GM12878 (cell line): ENCODE measurements around the gene RAD51B. TPM values are rescaled to one million over a fixed set of nuclear protein-coding genes. Genes with fewer than 3 reads are reported as not detected.

Source experiments
- ATAC-seq: fragments of 200-7000 bp; cut with Tn5 transposase; 3 replicates; pipeline ENCODE4 v1.9.1; 2020; ENCODE audit warnings: mild to moderate bottlenecking, moderate library complexity
- BruUV-seq: library from RNA; stranded (reverse); fragments of 400-500 nt; replicated peaks from 2 replicates; lab custom pipeline; 2021; lab: Mats Ljungman, UMichigan
- CTCF ChIA-PET: fragments of 300-600 bp; sonication (Branson Sonifier 250); formaldehyde crosslinking; extraction: SDS; loops from one replicate; lab custom pipeline; 2021; ENCODE audit warnings: inconsistent platforms; lab: Yijun Ruan, JAX
- POLR2A ChIA-PET: fragments of 350-600 bp; formaldehyde crosslinking; extraction: SDS; loops from one replicate; lab custom pipeline; 2021; ENCODE audit warnings: inconsistent platforms; lab: Charles Lee
- RAD21 ChIA-PET: fragments of 300-600 bp; sonication (Branson Sonifier 250); formaldehyde crosslinking; loops from one replicate; lab custom pipeline; 2023; ENCODE audit warnings: antibody characterized with exemption; ENCODE audit not compliant: unreplicated experiment; lab: Charles Lee
- SMC1A ChIA-PET: fragments of 300-600 bp; sonication (Branson Sonifier 250); formaldehyde crosslinking; loops from one replicate; lab custom pipeline; 2023; ENCODE audit not compliant: unreplicated experiment, uncharacterized antibody; lab: Charles Lee
- DNase-seq: peaks from one replicate; pipeline ENCODE4 v3.0.0-alpha.2; 2011; ENCODE audit warnings: low read depth, low spot score
- FAIRE-seq: peaks from 3 replicates; lab custom pipeline; 2011; peaks lifted over from hg19 to GRCh38; lab: Jason Lieb, UNC
- H2AFZ ChIP-seq: 2 replicates; pipeline ENCODE4 v1.6.0; 2011; ENCODE audit warnings: low read depth, low read length, control low read depth; ENCODE audit not compliant: control insufficient read depth
- H3K27ac ChIP-seq: 2 replicates; pipeline ENCODE4 v1.5.1; 2011; ENCODE audit warnings: control low read depth; ENCODE audit not compliant: control insufficient read depth, insufficient read depth
- H3K27me3 ChIP-seq, 2 experiments: replicated peaks in 1 of 2; 2 replicates each; pipeline versions ENCODE4 v1.6.0 to v1.6.1; 2011; ENCODE audit warnings: low read length in 1 of 2; ENCODE audit not compliant: control insufficient read depth in 2 of 2, insufficient read depth in 2 of 2
- H3K36me3 ChIP-seq, 2 experiments: 2 replicates each; pipeline ENCODE4 v1.5.1; 2011; ENCODE audit warnings: low read length in 1 of 2; ENCODE audit not compliant: control insufficient read depth in 2 of 2, insufficient read depth in 2 of 2
- H3K4me1 ChIP-seq: 2 replicates; pipeline ENCODE4 v1.6.1; 2011; ENCODE audit warnings: mild to moderate bottlenecking, low read length, moderate library complexity, mixed read lengths; ENCODE audit not compliant: control insufficient read depth, insufficient read depth
- H3K4me2 ChIP-seq: 2 replicates; pipeline ENCODE4 v1.6.0; 2011; ENCODE audit warnings: control low read depth; ENCODE audit not compliant: control insufficient read depth, insufficient read depth
- H3K4me3 ChIP-seq: fragments of 200-600 bp; sonication (generic); 2 replicates; pipeline ENCODE4 v1.5.1; 2016
- H3K79me2 ChIP-seq: 2 replicates; pipeline ENCODE4 v1.6.0; 2011; ENCODE audit warnings: low read length; ENCODE audit not compliant: control insufficient read depth, insufficient read depth
- H3K9ac ChIP-seq: 2 replicates; pipeline ENCODE4 v1.8.0; 2011; ENCODE audit warnings: low read length, control low read depth, mixed read lengths; ENCODE audit not compliant: control insufficient read depth, insufficient read depth
- H3K9me3 ChIP-seq: replicated peaks from 3 replicates; pipeline ENCODE4 v1.5.1; 2011; ENCODE audit warnings: mild to moderate bottlenecking, low read length; ENCODE audit not compliant: control insufficient read depth, insufficient read depth
- H4K20me1 ChIP-seq: 2 replicates; pipeline ENCODE4 v1.6.0; 2011; ENCODE audit not compliant: control insufficient read depth, insufficient read depth
- IKZF1 ChIP-seq: fragments of 450-650 bp; conservative IDR thresholded peaks from 2 replicates; pipeline ENCODE4 v1.6.1; 2017; ENCODE audit warnings: antibody characterized with exemption, mild to moderate bottlenecking
- MLLT1 ChIP-seq: fragments of 450-650 bp; IDR thresholded peaks from 2 replicates; pipeline ENCODE4 v1.6.1; 2016; ENCODE audit warnings: mild to moderate bottlenecking
- WGBS: methylation state at CpG from one replicate; pipeline ENCODE4 v1.1.6; 2016; ENCODE audit warnings: low lambda C conversion rate; ENCODE audit not compliant: insufficient replicate concordance, insufficient coverage; ENCODE audit errors: missing lambda C conversion rate; 5-methylcytosine and 5-hydroxymethylcytosine counted together
- in situ Hi-C: fragments of 300-500 bp; cut with MboI; formaldehyde crosslinking; loops from 9 replicates; pipeline ENCODE4 v1.14.3; 2018; ENCODE audit warnings: mixed read lengths
- intact Hi-C: fragments of 100-400 bp; cut with micrococcal nuclease; formaldehyde crosslinking; loops from one replicate; pipeline ENCODE4 v1.14.2; 2022; ENCODE audit not compliant: unreplicated experiment
- polyA plus RNA-seq, 11 experiments: library from polyadenylated mRNA; depleted of rRNA in 4 of 11; unstranded in 6 of 11; stranded (reverse) in 5 of 11; fragments of >200 nt; fragmentation: Nextera tagmentation in 4 of 11; fragmentation: Illumina TruSeq in 1 of 11; extraction: Ambion mirVana in 4 of 11; extraction: Trizol in 1 of 11; gene quantifications; 1 replicate in 1 of 11; 2 replicates in 10 of 11; pipeline versions ENCODE4 v1.2.1 to v1.2.3, GENCODE V29; 2011 to 2016; ENCODE audit warnings: inconsistent platforms in 2 of 11, missing spikeins in 2 of 11, low read depth in 1 of 11
- total RNA-seq, 4 experiments: library from RNA; depleted of rRNA in 3 of 4; stranded (reverse); fragments of >200 nt in 3 of 4; fragmentation: Illumina TruSeq in 1 of 4; extraction: Trizol in 1 of 4; gene quantifications; 2 replicates each; pipeline versions ENCODE4 v1.2.1 to v1.2.3, GENCODE V29; 2013 to 2021

Gene RAD51B
- total and polyA plus RNA-seq, 10 of the 15 experiments (the other 5 are each of a cell fraction or from before 2014, with no cell fraction given) = 9.8 to 26.8 (median 21.3) TPM

GRCh38 chr14:68363843-68364767, 544.5 kb downstream of the RAD51B start:
- in situ Hi-C loops (no loop called here), intact Hi-C loops (no loop called here)
- ATAC-seq (no peak; the same call in 2 of the 3 replicates), DNase-seq (no peak), FAIRE-seq (no peak)
- Histone ChIP-seq H3K9me3 (no peaks in the 10 kb centered on the region; the same call in 2 of the 3 replicates), H3K4me1 (peaks cover 48% of the 10 kb centered on the region), H3K79me2 (no peaks in the 10 kb centered on the region), H3K27ac (no peak overlapping the region), H3K4me3 (no peak overlapping the region), H3K4me2 (peak overlapping the region; percentile 1; the same call in 1 of the 2 replicates), H3K27me3 (no peaks in the 10 kb centered on the region), H3K36me3 (no peaks in the 10 kb centered on the region), H4K20me1 (no peaks in the 10 kb centered on the region), H2AFZ (no peak overlapping the region), H3K9ac (no peak overlapping the region)
- RAD21 ChIA-PET = interaction anchor here (0.6 to 15.0 kb wide), 10 partner anchors 11 to 116 kb away, joined by 3 to 194 read pairs (median 11); no protein-coding TSS in a partner anchor
- SMC1A ChIA-PET = interaction anchor here (0.7 to 11.9 kb wide), 10 partner anchors 12 to 113 kb away, joined by 3 to 114 read pairs (median 28); no protein-coding TSS in a partner anchor
- no peak for TF ChIP-seq IKZF1
- TF ChIP-seq MLLT1 = peak; percentile 58; the same call in 1 of the 2 replicates
- POLR2A ChIA-PET = interaction anchor here (2.3 kb wide), 1 partner anchor 51 kb away, joined by 9 read pairs; no protein-coding TSS in a partner anchor
- CTCF ChIA-PET = interaction anchor here (1.4 to 2.2 kb wide), 3 partner anchors 11 to 113 kb away, joined by 4 to 12 read pairs (median 4); no protein-coding TSS in a partner anchor
- 80% methylated on average over 30 of the region's 34 CpGs for WGBS
- BruUV-seq = no TSS peak
